AG08395 (cell line): ENCODE results near the gene PROSER2.
"Not testable (repeated sequence)": the region's sequence is repeated elsewhere in the genome, so short reads cannot be mapped to it uniquely, and the experiment has no call there.

Experiments used
- DNase-seq: peaks from one replicate; pipeline ENCODE4 v3.0.0; 2012; ENCODE audit warnings: mixed read lengths, low spot score

The PROSER2 gene

DNA sequence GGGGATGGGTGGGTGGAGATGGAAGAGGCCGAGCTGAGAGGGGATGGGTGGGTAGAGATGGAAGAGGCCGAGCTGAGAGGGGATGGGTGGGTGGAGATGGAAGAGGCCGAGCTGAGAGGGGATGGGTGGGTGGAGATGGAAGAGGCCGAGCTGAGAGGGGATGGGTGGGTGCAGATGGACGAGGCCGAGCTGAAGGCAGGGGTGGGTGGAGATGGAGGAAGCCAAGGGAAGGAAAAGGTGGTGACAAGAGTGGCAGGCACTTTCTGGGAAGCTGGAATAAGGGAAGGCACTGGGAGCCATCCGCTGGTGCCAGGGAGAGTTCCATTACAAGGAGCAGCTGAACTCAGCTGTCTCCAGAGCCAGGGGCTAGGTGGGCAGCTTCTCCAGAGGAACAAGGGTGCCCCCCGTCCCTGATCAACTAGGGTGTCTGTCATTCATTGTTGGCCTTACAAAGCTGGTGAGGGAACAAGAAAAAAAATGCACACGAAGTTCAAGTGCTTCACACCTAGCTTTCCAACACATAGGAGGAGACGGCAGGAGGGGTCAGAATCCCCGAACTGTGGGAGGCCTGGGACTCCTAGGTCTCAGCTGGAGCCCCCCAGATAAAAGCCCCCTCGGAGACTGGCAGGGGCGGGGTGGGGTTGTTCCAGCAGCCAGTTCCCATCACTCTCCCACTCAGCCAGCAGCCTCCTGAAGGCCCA is 62.4 kb downstream of the PROSER2 start:
- no peak for DNase-seq

DNA sequence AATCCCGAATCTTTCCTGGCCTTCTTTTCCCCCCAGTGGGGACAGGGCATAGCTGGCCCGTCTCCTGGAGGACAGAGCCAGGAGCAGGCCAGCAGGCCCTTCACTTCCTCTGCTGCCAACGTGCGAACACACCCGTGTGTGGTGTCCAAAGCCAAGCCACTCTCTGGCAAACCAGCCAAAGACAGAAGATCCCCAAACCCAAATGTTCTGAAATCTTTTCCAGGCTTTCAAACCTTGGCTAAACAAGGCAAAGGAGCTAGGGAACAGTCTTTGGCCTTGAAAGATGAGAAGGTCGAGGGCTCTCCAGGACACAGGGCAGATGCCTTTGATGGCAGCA is 63.0 kb downstream of the PROSER2 start:
- no peak for DNase-seq

DNA sequence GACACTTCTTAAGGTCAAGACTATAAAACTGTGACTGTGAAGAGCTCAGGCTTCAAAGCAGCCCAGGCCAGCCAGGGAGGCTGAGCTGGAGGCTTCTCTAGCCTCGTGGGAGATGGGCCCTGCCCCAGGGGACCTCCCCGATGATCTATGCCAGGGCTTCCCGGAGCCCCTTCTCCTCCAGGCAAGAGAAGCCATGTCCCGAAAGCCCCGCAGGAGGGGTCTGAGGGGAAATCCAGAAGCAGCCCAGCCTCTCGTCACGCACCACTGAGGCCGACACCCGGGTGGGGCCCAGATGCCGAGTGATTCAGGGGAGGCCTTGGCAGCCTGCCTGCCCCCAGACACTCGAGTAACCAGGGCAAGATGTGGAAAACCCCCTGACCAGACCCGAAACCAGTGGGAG is 63.7 kb downstream of the PROSER2 start:
- DNase-seq = no peak

DNA sequence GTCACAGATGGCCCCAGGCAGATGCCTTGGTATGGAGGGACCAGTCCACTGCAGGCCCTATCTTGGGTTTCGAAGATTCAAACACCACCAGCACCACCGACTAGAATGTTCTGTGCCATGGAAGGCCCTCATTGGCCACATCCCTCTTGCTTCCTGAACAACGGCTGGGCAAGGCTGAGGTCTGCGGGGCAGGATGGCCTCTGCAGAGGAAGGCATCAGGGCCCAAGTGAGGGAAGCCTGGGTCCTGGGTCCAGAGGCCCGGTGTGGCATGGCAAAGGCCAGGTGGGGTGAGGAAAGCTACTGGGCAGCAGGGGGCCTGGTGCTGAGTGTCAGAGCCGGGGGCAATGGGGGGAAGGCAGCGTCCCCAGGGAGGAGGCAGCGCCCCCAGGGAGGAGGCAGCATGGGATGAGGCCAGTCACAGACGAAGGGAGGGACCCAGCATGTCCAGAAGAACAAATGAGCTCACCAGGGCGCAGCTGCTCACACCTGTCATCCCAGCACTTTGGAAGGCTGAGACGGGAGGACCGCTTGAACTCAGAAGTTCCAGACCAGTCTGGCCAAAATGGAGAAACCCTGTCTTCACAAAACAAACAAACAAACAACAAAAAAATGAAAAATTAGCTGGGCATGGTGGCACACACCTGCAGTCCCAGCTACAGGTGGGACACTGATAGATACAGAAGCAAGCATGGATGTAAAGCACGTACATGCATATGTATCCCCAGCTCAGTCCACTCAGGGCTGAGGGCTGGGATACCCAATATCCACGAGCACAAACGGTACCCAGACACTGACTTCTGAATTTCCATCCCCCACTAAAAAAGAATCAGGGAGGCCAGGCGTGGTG is 64.4 kb downstream of the PROSER2 start:
- DNase-seq = no peak

DNA sequence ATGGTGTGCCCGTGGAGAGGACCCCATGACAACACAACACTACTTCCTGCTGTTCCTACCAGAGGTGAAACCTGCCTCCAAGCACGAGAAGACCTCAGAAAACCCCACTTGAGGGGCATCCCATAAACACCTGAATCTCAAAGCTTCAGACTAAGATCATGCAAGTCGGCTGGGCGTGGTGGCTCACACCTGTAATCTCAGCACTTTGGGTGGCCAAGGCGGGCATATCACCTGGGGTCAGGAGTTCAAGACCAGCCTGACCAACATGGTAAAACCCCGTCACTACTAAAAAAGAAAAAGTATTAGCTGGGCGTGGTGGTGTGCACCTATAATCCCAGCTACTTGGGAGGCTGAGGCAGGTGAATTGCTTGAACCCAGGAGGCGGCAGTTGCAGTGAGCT is 66.1 kb downstream of the PROSER2 start:
- not testable (repeated sequence) for DNase-seq

DNA sequence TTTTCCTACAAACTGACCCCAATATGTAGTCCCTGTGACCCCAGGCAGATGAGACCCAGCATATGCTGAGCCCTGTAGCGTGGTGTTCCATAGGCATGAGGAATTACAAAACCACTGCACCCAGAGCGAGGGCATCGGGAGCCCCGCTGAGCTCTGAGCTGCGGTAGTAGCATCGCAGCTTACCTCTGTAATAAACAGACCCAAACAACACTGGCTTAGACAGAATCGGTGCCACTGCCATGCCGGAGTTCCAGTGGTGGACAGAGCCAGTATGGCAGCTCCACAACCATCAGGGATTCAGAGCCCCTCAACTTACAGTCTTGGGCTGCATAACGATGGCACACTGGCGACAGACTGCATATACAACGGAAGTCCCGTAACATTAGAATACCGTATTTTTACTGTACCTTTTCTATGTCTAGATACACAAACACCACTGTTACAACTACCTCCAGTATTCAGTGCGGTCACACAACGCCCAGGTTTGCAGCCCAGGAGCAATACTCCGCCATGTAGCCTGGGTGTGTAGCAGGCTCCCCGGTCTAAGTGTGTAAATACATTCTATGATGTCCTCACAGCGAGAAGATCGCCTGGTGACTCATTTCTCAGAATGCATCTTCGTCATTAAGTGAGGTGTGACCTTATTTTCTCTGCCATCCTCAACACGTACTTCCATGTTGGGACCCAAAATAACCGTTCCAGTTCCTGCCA is 68.8 kb downstream of the PROSER2 start:
- DNase-seq = no peak

DNA sequence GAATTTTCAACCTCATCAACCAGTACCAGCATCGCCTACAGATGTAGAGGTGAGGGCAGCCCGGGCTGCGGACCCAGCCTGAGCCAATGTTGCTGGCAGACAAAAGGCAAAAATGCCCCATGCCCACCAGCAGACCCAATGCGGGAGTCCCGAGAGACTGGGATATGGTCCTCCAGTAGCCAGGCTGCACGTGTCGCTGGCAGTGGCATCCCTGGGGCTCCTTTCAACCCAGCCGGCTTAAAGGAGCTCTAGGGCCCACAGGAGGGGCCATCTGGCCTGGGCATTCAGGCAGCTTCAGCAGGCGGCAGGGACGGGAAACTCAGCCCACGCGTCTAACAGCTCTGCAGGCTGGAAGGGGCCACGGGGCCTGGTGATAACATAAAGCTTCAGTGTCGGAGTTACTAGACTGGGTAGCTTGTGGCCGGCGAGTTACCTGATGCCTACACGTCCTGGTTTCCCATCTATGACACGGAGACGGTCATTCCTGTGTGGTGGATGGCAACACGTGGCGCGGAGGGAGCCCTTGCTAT is 70.7 kb downstream of the PROSER2 start:
- DNase-seq = no peak

DNA sequence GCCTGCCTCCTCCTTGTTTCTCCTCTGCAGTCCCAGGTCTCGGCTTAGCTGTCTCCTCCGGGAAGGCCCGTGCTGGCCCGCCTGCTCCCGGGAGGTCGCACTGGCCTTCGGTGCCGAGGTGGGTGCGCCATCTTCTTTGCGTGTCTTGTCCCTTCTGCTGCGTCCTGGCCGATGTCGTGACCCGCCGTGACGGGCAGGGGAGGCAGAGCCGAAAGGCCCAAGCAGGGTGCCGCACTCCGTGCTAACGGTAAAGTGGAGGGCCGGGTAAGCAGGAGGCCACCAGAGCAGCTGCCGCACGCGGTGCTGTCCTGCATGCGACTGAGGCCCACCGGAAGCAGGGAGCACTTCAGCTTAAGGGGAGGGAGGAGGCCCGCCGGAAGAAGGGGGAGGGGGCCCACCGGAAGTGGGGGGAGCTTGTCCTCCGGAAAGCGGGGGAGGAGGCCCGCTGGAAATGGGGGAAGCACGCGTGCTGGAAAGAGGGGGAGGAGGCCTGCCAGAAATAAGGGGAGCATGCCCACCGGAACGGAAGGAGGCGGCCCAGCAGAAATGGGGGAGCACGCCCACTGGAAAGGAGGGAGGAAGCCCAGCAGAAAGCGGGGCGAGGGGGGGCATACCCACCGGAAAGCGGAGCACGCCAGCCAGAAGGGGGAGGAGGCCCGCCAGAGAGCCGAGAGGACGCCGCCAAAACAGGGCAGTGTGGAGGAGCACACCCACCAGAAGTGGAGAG is 71.4 kb downstream of the PROSER2 start:
- DNase-seq = no peak

DNA sequence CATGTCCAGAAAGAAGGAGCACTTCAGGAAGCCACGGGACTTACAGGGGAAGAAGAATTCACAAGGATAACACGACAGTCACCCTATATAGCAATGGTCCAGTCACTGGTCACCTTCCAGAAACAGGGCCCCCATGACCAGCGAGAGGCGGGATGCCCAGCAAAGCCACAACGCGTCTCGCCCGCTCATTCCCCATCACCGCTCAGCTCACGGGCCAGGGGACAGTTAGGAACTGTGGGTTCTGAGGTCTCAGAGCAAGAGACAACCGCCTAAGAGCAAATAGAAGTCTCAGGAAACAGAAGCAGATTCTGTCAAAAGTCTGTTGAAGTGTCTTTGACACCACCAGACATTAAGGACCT is 71.9 kb downstream of the PROSER2 start:
- DNase-seq = no peak

DNA sequence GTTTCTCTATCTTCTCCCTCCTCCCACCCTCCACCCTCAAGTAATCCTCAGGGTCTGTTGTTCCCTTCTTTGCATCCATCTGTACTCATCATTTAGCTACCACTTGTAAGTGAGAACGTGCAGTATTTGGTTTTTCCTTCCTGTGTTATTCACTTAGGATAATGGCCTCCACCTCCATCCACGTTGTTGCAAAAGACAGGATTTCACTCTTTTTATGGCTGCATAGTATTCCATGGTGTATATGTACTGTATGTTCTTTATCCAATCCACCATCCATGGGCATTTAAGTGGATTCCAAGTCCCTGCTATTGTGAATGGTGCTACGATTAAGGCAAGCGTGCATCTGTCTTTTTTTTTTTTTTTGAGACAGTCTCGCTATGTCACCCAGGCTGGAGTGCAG is 72.4 kb downstream of the PROSER2 start:
- no peak for DNase-seq

DNA sequence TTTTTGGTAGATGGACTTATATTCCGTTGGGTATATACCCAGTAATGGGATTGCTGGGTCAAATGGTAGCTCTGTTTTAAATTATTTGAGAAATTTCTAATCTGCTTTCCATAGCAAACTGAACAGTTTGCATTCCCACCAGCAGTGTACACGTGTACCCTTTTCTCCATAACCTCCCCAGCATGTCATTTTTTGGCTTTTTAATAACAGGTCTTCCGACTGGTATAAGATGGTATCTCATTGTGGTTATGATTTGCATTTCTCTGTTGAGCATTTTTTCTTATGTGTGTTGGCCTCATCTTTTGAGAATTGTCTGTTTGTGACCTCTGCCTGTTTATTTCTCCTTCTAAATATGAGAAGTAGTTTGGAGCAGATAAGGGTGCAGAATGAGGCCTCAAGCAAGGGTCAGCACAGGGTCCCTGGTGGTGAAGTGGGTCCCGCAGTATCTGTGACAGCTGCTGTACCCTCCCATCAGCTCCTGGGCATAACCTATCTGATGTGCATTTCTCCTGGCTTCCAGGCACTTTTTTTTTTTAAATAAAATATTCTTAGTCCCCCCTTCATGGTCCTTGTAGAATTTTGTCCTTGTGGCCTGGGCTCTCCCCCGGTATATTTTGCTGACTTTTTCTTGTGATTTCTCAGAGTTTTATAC is 73.5 kb downstream of the PROSER2 start:
- no peak for DNase-seq

DNA sequence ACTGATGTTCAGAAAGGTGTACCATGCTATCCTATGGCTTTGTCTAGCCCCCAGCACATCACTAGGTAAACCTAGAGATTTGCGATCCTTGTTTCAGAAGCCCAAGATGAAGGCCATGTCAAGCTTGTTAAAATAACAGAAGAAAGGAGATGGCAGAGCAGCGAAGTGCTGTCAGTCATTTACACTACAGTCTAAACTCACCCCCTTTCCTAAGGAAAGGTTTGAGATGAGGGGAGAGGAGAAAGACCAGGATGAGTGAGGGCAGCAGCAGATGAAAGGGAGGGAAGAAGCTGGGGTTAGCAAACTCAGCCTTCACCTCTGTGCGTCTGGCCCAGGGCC is 74.8 kb downstream of the PROSER2 start:
- DNase-seq = no peak

DNA sequence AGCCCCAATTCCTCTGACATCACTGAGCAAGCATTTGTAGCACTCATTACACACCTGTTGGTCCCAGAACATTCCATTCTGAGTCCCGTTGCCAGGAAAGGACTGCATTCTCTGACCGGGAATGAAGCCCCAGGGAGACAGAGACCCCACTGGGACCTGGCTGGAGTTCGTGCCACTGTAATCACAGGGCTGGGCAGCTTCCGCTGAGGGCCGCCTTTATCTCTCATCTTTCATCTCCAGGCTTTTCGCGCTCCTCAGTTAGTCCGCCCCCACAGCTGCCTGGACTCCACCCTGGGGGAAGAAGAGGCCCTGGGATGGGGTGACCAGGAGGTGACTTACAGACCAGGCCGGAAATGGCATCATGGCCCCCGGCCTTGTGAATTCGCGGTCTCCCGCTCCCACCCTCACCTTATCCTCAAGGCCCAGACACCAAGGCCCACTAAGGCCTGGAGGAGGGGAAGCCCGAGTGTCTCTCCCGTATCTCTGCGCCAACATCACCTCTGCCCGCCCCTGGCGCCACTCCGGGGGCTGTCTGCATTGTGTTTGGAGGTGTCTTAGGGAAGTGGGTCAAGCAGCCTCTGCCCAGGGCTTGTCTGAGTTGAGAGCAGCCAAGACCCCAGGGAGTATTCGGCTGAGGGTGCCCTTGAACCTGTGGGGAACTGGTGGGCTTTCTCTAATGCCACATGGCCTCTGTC is 75.4 kb downstream of the PROSER2 start:
- DNase-seq = no peak

DNA sequence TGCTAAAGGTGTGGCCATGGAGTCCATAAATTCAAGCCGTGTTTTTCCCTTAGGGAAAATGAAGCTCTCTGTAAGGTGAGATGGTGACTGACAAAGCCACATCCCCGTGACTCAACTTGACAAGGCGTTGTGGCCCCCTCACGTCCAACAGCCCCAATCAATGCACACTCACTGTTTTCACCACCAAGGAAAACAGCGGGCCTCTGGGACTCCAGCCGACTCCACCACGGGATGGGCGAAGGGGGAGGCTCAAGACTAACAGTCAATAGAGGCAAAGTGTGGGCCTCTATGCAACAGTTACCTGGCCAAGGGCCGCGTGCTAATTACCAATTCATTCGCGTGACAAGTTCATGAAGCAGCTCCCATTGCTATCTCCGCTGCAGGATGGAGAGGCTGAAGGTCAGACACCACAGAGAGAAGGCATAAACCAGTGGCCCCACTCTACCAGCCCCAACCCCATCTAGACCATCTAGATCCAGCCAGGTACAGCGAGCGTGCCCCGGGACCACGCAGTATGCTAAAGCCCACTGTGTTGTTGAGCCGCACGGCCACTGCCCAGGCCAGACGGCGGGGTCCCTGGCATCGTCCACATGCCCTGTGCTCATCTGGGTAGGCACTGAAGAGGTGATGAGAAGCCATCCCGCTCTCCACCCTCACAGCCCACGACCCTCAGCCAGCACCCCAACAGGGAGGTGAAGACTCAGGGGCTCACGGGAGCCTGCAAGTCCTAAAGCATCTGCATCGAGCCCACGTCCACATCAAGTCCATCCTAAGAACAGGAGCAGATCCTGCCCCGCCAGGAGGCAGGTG is 76.1 kb downstream of the PROSER2 start:
- DNase-seq = no peak

DNA sequence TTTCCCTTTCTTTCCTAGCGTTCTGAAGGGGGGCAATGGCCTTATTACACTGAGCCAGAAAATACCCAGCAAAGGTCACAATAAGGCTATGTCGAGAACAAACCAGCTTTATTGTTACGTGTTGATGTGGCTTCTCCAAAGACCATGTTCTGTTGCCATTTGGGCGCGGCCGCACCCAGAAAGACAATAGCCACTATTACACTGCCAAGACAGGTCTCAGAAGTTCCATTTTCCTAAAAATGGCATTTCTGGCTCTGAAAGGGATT is 77.8 kb downstream of the PROSER2 start:
- DNase-seq = no peak

DNA sequence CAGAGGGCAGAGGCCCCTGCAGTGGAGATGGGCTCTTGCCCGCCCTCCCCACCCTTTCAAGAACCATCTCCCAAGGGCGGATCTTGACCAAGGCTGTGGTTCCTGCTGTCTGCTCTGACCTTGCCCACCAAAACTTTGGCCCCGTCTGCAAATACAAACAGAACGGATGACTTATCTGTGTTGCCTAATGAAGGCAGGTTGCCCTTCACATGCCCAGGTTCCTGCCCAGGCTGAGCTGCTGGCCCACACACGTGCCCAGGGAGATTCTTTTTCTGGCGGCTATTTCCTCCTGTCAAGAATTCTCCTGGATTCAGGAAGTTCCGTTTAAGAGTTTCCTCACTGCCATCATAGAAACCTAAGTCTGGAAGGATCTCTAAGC is 78.3 kb downstream of the PROSER2 start:
- no peak for DNase-seq

DNA sequence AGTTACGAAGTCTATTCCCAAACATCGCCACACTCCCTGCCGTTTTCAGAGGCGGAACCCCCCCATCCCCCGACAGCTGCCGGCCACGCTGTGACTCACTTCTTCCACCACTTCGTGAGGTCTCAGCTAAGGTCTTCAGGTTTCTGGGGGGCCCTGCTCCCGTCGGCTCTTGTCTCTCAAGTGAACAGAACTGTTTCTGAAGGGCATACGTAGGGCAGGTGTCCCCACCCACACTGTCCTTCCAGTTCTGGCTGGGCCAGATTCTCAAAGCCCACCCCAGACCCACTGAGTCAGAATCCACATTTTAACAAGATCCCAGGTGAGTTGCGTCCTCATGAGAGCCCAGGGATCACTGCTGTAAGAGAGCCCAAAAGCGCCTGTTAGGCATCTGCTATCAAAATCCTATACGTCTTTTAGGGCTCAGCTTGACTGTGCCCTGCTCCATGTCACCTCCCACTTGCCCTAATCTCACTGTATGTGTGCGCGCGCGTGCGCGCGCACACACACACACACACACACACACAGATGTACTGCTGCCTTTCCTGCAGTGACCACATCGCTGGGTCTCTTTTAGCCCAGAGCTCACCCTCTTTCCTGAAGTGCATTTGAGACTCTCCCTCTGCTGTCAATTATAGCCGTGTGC is 78.8 kb downstream of the PROSER2 start:
- no peak for DNase-seq

DNA sequence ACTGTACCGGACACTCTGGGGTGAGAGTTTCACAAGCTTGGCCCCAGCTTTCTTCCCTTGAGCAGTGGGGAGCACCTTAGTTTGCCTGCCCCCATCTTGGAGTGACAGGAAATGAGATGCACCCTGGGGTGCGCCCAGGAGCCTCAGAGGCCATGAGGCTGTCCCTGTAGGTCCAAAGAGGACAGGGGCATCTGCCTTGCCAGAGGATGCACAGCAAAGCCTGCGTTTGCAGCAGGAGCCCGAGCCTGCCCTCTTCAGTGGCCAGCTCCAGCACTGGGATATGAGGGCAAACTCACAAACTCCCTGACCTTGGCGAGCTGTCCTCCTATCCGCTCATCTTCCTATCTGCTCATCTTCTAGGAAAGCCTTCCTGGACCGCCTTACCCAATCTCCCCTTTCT is 79.5 kb downstream of the PROSER2 start:
- no peak for DNase-seq

DNA sequence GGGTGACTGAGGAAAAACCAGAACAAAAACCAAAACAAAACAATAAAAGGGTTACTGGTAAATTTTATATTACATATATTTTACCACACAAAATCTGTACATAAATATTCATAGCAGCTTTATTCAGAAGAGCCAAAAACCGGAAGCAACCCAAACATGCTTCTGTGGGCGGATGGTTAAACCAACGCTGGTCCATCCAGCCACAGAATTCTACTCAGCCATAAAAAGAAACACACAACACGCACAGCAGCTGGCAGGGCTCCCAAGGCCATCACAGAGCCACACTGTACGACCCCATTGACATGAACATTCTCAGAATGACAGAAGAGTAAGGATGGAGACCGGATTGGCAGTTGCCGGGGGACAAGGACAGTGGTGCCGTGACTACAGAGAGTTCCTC is 83.6 kb downstream of the PROSER2 start:
- no peak for DNase-seq

DNA sequence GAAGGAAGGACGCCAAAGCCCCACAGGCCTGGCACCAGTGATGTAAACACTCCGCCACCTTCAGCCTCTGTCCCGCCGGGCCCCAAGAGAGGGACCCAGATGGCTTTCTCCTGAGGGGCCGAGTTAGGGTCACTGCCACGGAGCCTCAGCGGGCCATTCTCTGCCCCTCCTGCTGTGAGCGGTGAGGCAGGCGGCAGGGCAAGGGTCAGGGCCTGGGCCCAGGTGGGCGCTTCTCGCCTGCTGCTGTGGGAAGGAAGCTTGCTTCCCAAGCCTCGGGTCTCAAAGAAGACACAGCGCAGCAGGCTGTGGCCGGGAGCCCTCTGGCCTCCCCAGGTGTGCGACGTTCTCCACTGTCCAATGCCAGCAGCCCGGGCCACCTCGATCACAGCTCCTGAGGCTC is 84.8 kb downstream of the PROSER2 start:
- no peak for DNase-seq
